Astrocyte (in vitro differentiated cells and primary cell): ENCODE measurements around the gene SULT1A4.
"Not testable (repeated sequence)": the region's sequence is repeated elsewhere in the genome, so short reads cannot be mapped to it uniquely, and the experiment has no call there.

Experiments
- EZH2 ChIP-seq: IDR thresholded peaks from 2 replicates; pipeline ENCODE4 v1.6.1; 2012; ENCODE audit warnings: mild to moderate bottlenecking, low read length, inconsistent platforms; ENCODE audit not compliant: insufficient read depth
- TF ChIP-seq, protein P1 (sequence below): IDR thresholded peaks from 2 replicates; pipeline ENCODE4 v1.5.1; 2011; ENCODE audit warnings: low read depth, mild to moderate bottlenecking, inconsistent platforms, low read length, moderate library complexity; ENCODE audit not compliant: insufficient read depth

DNA sequence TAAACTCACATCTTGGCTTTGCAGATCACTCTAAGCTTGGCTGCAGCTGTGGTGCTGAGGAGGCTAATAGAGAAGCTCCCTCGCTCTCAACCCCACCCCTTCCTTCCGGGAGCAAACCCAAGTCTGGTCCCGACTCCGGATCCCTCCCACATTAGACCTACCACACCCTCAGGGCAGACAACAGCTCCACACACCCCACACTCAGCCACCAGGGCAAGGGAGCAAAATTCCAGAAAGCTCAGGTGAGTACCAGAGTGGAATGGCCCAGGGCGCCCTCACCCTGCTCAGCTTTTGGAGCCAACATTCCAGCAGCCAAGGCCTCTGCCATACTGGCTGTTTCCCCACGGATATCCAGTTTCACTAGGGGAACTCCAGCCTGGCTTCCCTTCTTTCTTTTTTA, 9.9 kb downstream of the SULT1A4 start:
- TF ChIP-seq, protein P1, sequence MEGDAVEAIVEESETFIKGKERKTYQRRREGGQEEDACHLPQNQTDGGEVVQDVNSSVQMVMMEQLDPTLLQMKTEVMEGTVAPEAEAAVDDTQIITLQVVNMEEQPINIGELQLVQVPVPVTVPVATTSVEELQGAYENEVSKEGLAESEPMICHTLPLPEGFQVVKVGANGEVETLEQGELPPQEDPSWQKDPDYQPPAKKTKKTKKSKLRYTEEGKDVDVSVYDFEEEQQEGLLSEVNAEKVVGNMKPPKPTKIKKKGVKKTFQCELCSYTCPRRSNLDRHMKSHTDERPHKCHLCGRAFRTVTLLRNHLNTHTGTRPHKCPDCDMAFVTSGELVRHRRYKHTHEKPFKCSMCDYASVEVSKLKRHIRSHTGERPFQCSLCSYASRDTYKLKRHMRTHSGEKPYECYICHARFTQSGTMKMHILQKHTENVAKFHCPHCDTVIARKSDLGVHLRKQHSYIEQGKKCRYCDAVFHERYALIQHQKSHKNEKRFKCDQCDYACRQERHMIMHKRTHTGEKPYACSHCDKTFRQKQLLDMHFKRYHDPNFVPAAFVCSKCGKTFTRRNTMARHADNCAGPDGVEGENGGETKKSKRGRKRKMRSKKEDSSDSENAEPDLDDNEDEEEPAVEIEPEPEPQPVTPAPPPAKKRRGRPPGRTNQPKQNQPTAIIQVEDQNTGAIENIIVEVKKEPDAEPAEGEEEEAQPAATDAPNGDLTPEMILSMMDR, result not testable (repeated sequence)
- not testable (repeated sequence) for TF ChIP-seq EZH2
